ENCODE data around the gene MMP11. TPM values are rescaled to one million over a fixed set of nuclear protein-coding genes. Genes with fewer than 3 reads are reported as not detected.
A peak's percentile ranks its signal among the peaks of the same experiment; 100 is the strongest.

MMP11 gene
- total and polyA plus RNA-seq, 2 of the 13 experiments (the other 11 are each of a cell fraction or from before 2014, with no cell fraction given) = 8.9 to 28.6 TPM

DNA sequence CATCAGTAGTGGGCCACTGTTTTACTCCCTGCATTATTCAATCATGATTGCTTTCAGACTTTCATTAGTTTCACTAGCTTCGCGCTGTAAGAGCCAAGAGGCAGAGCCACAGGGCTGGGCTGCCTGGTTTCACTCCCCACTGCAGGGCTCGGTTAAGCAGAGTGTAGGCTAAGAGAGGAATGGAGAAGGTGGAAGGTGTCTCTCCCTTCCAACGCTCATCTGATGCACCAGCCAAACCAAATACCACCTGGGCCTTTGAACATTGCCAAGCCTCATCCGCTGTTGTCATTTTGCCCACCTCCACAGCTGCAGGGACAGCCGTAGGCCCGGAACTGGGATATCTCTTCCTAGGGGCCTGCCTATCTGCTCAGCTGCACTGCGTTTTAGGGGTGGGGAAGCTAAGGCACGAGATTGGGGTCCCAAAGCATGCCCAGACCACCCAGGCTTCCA is 13.6 kb downstream of the MMP11 start (continued):
- TF ChIP-seq, protein P1, sequence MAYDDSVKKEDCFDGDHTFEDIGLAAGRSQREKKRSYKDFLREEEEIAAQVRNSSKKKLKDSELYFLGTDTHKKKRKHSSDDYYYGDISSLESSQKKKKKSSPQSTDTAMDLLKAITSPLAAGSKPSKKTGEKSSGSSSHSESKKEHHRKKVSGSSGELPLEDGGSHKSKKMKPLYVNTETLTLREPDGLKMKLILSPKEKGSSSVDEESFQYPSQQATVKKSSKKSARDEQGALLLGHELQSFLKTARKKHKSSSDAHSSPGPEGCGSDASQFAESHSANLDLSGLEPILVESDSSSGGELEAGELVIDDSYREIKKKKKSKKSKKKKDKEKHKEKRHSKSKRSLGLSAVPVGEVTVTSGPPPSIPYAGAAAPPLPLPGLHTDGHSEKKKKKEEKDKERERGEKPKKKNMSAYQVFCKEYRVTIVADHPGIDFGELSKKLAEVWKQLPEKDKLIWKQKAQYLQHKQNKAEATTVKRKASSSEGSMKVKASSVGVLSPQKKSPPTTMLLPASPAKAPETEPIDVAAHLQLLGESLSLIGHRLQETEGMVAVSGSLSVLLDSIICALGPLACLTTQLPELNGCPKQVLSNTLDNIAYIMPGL (CRISPR knock-in tag; IDR thresholded peaks at IDR 0.05; ENCODE audit: borderline replicate concordance in 1 of 2, low read depth in 1 of 2) = peak in 1 of 2 experiments; percentile 33; a peak in 2 of 4 replicates
- TF ChIP-seq ZSCAN22 (CRISPR knock-in tag; IDR thresholded peaks at IDR 0.05) = no peak
- TF ChIP-seq ZNF782 (CRISPR knock-in tag; IDR thresholded peaks at IDR 0.05; ENCODE audit: borderline replicate concordance) = 0 out of 2 replicates have a peak, but pooled peaks have one; percentile 16
- 0 out of 2 replicates have a peak, but pooled peaks have one; percentile 44 for TF ChIP-seq ZFP90 (CRISPR knock-in tag; IDR thresholded peaks at IDR 0.05; ENCODE audit: borderline replicate concordance)
- 0 out of 2 replicates have a peak, but pooled peaks have one; percentile 27 for TF ChIP-seq RXRB (CRISPR knock-in tag; IDR thresholded peaks at IDR 0.05; ENCODE audit: borderline replicate concordance)
- TF ChIP-seq, protein P2, sequence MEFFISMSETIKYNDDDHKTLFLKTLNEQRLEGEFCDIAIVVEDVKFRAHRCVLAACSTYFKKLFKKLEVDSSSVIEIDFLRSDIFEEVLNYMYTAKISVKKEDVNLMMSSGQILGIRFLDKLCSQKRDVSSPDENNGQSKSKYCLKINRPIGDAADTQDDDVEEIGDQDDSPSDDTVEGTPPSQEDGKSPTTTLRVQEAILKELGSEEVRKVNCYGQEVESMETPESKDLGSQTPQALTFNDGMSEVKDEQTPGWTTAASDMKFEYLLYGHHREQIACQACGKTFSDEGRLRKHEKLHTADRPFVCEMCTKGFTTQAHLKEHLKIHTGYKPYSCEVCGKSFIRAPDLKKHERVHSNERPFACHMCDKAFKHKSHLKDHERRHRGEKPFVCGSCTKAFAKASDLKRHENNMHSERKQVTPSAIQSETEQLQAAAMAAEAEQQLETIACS (CRISPR knock-in tag; IDR thresholded peaks at IDR 0.05) = no peak
- TF ChIP-seq FOXM1 (CRISPR knock-in tag; IDR thresholded peaks at IDR 0.05) = no peak
- TF ChIP-seq ZNF329 (CRISPR knock-in tag; IDR thresholded peaks at IDR 0.05; ENCODE audit: low read depth) = no peak
- TF ChIP-seq, protein P3, sequence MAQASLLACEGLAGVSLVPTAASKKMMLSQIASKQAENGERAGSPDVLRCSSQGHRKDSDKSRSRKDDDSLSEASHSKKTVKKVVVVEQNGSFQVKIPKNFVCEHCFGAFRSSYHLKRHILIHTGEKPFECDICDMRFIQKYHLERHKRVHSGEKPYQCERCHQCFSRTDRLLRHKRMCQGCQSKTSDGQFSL (CRISPR knock-in tag; IDR thresholded peaks at IDR 0.05) = no peak
- TF ChIP-seq CBFB (CRISPR knock-in tag; IDR thresholded peaks at IDR 0.05) = 0 out of 2 replicates have a peak, but pooled peaks have one; percentile 4
